Right renal cortex interstitium (tissue), 3 donors: ENCODE measurements around the gene TMEM61. TPM values are rescaled to one million over a fixed set of nuclear protein-coding genes. Genes with fewer than 3 reads are reported as not detected.
A peak's percentile ranks its signal among the peaks of the same experiment; 100 is the strongest.
"Not testable (repeated sequence)": the region's sequence is repeated elsewhere in the genome, so short reads cannot be mapped to it uniquely, and the experiment has no call there.

Source experiments
- DNase-seq, 3 donors: peaks; one replicate each; pipeline ENCODE4 v3.0.0-alpha.2; 2013; ENCODE audit warnings: low read depth in 3 of 3, low spot score in 2 of 3
- polyA plus RNA-seq, 3 donors: library from polyadenylated mRNA; unstranded; fragments of 120-200 nt; gene quantifications; one replicate each; pipeline ENCODE4 v1.2.1, GENCODE V29; 2013; ENCODE audit not compliant: insufficient read length in 3 of 3

TMEM61 gene
- 1 to 10 TPM in 2 of 3 donors, under 1 TPM in 1; 0.87 to 1.4 (median 1.2) TPM for polyA plus RNA-seq

- no peak for DNase-seq
Measured at GRCh38 chr1:54980528-54981241, at the start of gene TMEM61. TMEM61 (plus strand) TSS chr1:54980628; CDS start chr1:54981066, 438 bp downstream.

DNA sequence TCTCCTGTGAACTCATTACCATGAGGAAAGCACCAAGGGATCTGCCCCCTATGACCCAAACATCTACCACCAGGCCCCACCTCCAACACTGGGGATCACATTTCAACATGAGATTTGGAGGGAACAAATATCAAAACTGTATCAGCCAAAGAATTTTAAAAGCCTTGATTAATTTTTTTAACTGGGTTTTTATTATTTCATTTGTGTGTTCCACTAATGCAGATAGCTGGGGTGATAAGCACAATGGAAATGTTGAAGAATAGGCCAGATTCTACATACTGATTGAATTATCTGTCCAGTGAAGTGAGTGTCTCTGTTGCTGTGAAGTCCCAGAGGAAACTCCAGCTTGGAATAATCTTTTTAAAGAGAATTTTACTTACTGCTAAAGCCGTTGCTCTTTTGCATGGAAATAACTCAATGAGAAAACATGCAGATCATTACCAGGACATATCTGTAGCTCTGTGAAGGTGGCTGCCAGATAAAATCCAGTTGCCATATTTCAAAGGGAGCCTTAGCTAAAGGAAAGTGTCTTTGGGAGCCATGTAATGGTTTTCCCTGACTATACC lies 49.1 kb upstream of the TMEM61 start:
- no peak for DNase-seq

- not testable (repeated sequence) for DNase-seq
Measured at GRCh38 chr1:54934081-54934480, 46.3 kb upstream of the TMEM61 start.

GRCh38 chr1:54934869-54935268 lies 45.6 kb upstream of the TMEM61 start:
- DNase-seq = no peak

- DNase-seq = no peak
Measured at GRCh38 chr1:54936791-54937190, 43.6 kb upstream of the TMEM61 start.

GRCh38 chr1:54937469-54937868 lies 43.0 kb upstream of the TMEM61 start:
- no peak for DNase-seq

GRCh38 chr1:54938955-54939354 lies 41.5 kb upstream of the TMEM61 start:
- not testable (repeated sequence) for DNase-seq

DNA sequence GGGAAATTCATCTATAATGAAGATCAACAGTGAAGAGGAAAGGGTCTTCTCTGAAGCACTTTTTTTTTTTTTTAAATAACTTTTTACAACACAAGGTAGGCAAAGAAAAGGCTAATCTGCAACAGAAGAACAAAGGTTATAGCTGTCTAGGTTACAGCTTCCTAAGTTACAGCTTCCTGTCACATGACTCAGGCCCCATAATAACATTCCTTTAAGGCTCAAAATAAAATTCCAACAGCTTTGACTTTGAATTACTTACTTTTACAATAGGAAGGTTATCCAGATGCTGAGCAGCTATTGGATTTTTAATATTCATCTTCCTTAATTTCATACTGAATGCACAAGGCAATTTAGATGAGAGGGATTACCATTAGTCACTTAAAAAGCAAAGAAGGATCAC lies 40.4 kb upstream of the TMEM61 start:
- DNase-seq = no peak

DNA sequence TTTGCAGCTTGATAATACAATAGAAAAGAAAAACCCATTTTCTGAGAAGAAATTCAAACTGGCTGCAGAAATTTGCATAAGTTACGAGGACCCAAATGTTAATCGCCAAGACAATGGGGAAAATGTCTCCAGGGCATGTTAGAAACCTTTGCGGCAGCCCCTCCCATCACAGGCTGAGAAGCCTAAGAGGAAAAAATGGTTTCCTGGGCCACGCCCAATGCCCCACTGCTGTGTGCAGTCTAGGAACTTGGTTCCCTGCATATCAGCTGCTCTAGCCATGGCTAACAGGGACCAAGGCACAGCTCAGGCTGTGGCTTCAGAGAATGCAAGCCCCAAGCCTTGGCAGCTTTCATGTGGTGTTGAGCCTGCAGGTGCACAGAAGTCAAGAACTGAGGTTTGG lies 37.5 kb upstream of the TMEM61 start:
- no peak for DNase-seq

DNA sequence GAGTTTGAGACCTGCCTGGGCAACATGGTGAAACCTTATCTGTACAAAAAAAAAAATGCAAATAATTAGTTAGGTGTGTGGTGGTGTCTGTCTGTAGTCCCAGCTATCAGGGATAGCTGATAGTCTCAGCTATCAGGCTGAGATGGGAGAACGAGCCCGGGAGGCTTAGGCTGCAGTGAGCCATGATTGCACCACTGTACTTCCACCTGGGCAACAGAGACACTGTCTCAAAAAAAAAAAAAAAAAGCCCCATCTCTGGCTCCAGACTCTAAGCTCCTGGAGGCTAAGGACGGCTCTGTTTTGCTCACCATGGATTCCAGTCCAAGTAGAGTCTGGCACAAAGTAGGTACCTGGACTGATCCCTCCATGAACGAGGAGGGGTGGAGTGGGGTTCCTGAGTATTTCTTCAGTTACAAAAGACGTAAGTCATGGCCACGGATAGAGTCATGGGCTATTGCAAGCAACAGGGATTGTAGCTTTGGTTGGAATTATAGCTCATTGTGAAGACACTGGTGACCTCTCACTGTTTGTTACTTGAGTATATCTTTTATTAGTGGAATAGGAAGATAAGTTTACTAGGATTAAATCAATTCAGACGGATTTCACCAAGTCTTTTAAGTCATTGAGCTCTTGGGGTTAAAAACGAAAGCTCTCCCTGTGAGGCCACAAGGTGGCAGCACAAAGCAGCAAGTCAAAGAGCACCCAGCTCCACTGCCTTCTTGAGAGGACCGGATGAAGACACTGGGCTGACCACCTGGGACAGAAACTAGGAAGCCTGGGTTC lies 35.6 kb upstream of the TMEM61 start:
- DNase-seq = peak in 2 of 3 donors; percentile 53 to 60

DNA sequence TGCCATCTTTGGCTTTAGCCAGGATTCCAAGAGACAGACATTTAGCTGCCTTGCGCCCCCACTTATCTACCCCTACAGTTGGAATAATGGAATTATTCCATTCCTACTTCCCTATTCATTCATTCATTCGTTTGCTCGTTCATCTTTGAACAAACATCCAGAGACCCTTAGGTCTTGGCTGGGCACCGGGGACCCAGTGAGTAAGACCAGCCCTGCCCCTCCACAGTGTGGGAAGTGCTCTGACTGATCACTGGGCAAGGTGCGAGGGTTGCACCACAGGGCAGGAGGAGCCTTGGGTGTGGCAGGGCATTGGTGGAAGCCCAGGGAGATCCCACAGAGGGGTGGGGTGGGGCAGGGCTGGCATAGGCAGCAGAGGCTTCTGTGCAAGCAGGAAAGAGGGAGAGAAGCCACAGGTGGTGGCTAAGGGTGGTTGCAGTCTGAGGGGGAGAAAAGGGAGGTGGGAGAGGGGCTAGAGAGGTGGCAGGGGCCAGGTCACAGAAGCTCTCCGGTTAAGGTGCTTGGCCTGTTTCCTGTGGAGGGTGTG lies 35.0 kb upstream of the TMEM61 start:
- no peak for DNase-seq

DNA sequence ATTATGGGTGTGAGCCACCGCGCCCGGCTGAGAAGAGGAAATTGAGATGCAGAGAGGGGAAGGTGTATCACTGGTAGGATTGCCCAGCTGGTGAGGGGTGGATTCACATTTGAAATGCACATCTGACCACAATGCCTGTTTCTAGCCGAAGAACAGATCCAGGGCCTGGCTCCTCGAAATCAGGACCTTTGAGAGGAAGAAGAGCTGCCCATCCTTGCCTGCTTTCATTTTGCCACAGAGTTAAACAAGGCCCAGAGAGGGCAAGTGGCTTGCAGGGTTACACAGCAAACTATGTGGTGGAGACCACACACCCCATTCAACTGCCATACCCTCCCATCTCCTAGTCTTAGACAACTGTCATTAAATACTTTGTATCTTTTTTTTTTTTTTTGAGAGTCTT lies 32.9 kb upstream of the TMEM61 start:
- DNase-seq = no peak

DNA sequence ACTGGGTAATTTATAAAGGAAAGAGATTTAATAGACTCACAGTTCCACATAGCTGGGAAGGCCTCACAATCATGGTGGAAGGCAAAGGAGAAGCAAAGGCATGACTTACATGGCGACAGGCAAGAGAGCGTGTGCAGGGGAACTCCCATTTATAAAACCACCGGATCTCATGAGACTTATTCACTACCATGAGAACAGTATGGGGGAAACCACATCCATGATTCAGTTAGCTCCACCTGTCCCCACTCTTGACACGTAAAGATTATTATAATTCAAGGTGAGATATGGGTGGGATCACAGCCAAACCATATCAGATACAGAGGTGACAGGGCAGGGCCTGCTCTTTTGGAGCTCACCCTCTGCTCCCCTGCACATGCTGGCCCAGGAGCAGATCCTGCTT lies 31.4 kb upstream of the TMEM61 start:
- no peak for DNase-seq

- no peak for DNase-seq
Measured at GRCh38 chr1:54950006-54950368, 30.4 kb upstream of the TMEM61 start.

DNA sequence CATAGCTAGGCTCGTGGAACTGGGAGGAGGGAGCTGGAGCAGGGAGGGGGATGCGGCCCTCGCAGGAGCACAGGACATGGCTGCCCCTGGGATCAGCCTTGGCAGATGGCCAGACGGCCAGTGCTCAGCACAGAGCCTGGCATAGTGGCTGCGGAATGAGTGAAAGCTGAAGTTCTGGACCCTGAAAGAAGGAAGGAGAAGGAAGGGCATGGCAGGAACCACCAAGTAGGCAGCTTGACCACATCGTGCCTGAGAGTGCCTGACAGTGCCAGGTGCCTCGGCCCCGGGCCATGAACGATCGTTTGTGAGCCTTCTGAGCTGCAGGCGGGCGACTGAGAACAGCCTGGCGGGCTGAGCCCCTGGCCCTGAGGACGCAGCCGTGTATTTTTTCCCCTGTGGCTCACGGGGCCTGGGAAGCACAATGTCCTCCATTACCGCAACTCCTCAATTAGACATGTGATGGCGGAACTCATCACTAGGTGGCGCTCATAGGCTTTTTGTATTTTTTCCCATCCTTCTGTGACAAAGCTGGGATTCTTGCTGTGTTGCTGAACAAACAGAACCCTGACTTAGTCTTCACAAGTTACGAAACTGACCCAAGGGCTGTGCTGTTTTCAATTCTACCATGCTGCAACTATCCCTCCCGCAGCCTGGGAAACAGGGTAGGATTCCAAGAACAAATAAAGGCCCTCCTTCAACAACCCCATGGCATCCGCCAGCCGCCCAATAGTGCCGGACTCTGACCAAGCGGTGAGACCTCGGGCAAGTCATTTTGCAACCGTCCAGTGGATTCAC lies 29.9 kb upstream of the TMEM61 start:
- peak; percentile 79 to 80 (median 79) for DNase-seq

DNA sequence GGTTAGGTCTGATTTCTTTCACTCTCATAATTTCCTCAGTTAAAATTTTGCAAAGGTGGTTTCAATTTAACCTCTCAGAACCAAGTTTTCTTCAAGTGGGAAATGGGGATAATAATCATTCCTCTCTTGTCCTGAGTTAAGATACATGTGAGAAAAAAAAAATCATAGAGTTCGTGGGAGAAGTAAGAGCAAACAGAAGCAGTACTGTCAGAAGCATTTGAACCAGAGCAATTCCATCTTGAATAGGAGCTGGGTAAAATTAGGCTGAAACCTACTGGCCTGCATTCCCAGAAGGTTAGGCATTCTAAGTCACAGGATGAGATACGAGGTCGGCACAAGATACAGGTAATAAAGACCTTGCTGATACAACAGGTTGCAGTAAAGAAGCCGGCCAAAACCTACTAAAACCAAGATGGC lies 28.6 kb upstream of the TMEM61 start:
- DNase-seq = no peak

GRCh38 chr1:54952950-54953718 lies 27.3 kb upstream of the TMEM61 start:
- no peak for DNase-seq

- no peak for DNase-seq
Measured at GRCh38 chr1:54953846-54954245, 26.6 kb upstream of the TMEM61 start.

- no peak for DNase-seq
Measured at GRCh38 chr1:54955359-54955758, 25.1 kb upstream of the TMEM61 start.

GRCh38 chr1:54956726-54957125 lies 23.7 kb upstream of the TMEM61 start:
- DNase-seq = no peak
